Measurements from ENCODE around the gene CEP20.
"Not testable (repeated sequence)": the region's sequence is repeated elsewhere in the genome, so short reads cannot be mapped to it uniquely, and the experiment has no call there.

CEP20 gene, protein sequence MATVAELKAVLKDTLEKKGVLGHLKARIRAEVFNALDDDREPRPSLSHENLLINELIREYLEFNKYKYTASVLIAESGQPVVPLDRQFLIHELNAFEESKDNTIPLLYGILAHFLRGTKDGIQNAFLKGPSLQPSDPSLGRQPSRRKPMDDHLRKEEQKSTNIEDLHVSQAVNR

GRCh38 chr16:15888072-15888976, at the start of gene CEP20:
CEP20 (minus strand) TSS chr16:15888603; CDS start chr16:15888585, 18 bp downstream.
- peak; percentile 100 for DNase-seq (ENCODE audit: low spot score)

DNA sequence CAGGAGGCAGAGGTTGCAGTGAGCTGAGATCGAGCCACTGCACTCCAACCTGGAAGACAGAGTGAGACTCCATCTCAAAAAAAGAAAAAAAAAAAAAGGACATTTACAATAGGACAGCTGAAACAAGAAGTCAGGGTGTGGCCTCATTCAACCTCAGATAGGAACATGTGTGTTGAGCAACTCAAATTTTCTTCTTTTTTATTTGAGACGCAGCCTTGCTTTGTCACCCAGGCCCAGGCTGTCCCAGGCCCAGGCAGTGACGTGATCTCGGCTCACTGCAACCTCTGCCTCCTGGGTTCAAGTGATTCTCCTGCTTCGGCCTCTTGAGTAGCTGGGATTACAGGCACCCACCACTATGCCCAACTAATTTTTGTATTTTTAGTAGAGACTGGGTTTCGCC, 48.4 kb upstream of the CEP20 start:
- not testable (repeated sequence) for DNase-seq (ENCODE audit: low spot score)

DNA sequence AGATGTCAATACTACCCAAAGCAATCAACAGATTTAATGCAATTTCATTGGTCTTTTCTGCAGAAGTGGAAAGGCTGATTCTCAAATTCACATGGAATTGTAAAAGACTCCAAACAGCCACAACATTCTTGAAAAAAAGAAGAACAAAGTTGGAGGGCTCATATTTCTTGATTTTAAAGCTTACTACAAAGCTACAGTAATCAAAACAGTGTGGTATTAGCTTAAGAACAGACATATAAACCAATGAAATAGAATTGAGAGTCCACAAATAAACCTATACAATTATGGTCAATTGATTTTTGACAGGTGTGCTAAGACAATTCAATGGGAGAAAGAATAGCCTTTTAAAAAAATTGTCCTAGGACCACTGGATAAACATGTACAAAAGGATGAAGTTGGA, 46.6 kb upstream of the CEP20 start:
- no peak for DNase-seq (ENCODE audit: low spot score)

GRCh38 chr16:15933781-15934180, 45.4 kb upstream of the CEP20 start:
- DNase-seq (ENCODE audit: low spot score): no peak

DNA sequence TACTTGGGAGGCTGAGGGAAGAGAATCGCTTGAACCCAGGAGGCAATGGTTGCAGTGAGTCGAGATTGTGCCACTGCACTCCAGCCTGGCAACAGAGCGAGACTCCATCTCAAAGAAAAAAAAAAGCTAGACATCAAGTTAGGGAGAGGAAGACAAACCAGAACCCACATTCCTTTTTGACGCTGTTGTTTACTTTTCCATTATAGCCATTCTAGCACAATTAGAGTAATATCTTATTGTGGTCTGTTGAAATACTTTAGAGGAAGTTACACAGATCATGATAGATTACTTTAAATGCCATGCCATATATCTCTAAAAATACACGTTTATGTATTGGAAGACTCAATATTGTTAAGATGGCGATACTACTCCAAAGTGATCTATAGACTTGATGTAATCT, 44.5 kb upstream of the CEP20 start:
- no peak for DNase-seq (ENCODE audit: low spot score)

- DNase-seq (ENCODE audit: low spot score): no peak
Observed at GRCh38 chr16:15928261-15929104, 40.1 kb upstream of the CEP20 start.

DNA sequence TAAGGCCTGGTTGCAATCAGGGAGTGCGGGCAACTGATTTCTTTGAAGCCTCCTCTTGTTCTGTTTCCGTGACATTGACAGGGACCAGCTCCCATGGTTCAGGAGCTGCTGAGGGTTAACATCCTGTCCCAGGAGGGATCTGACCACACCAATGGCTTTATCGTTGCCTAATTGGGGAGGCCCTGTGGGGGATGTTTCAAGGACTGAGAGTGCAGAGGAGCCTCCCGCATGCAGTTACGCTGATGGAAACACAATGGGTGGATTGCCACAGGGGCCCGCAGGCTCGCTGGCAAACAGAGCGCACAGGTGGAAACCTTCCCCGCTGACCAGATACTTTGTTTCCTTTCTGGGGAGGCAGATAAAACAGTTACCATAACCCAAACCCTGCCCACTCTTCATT, 37.2 kb upstream of the CEP20 start:
- DNase-seq (ENCODE audit: low spot score): no peak

- no peak for DNase-seq (ENCODE audit: low spot score)
Observed at GRCh38 chr16:15924996-15925395, 36.6 kb upstream of the CEP20 start.

DNA sequence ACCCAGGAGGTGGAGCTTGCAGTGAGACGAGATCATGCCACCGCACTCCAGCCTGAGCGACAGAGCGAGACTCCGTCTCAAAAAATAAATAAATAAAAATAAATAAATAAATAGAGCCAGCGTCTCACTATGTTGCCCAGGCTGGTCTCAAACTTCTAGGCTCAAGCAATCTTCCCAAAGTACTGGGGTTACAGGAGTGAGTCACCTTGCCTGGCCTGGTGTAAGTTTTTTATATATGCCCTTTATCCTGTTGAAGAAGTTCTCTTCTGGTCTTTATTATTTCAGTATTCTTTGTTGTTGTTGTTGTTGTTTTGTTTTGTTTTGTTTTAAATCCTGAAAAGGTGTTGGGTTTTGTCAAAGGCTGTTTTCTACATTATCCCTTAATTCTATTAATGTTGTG, 30.9 kb upstream of the CEP20 start:
- no peak for DNase-seq (ENCODE audit: low spot score)

- DNase-seq (ENCODE audit: low spot score): not testable (repeated sequence)
Observed at GRCh38 chr16:15918314-15918713, 29.9 kb upstream of the CEP20 start.

DNA sequence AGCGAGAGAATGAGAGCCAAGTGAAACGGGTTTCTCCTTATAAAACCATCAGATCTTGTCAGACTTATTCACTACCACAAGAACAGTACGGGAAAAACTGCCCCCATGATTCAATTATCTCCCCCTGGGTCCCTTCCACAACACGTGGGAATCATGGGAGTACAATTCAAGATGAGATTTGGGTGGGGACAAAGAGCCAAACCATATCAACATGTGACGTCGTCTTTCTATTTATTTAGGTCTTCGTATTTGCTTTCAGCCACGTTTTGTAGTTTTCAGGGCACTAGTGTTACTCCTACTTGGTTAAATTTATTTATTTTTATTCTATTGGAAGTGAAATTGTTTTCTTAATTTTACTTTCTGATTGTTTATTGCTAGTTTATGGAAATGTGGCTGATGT, 27.9 kb upstream of the CEP20 start:
- DNase-seq (ENCODE audit: low spot score): no peak

DNA sequence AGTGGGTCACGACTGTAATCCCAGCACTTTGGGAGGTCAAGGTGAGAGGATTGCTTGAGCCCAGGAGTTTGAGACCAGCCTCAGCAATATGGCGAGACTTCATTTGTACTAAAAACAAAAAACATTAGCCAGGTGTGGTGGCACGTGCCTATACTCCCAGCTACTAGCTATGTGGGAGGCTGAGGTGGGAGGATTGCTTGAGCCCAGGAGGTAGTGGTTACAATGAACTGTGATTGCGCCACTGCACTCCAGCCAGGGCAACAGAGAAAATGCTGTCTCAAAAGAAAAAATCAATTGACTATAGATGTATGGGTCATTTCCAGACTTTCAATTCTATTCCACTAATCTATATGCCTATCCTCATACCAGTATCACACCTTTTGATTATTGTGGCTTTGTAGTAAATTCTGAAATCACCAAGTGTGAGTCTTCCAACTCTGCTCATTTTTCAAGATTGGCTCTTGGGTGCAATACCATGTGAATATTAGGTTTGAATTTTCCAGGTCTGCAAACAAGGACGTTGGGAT, 27.2 kb upstream of the CEP20 start:
- no peak for DNase-seq (ENCODE audit: low spot score)

DNA sequence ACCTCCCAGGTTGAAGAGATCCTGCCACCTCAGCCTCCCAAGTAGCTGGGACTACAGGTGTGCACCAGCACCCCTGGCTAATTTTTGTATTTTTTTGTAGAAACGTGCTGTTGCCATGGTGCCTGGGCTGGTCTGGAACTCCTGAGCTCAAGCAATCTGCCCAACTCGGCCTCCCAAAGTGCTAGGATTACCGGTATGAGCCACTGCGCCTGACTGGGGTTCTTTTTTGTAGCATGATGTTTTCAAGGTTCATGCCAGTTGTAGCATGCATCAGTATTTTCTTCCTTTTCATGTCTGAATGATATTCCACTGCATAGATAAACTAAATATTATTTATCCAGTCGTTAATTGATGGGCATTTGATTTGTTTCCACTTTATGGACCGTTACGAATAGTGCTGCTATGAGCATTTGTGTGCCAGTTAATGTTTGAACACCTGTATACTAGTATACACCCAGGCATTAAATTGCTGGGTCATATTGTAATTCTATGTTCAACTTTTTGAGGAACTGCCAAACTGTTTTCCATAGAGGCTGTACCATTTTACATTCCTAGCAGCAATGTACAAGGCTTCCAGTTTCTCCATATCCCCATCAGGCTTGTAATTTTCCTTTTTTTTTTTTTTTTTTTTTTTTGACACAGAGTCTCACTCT, 24.8 kb upstream of the CEP20 start:
- no peak for DNase-seq (ENCODE audit: low spot score)

- no peak for DNase-seq (ENCODE audit: low spot score)
Observed at GRCh38 chr16:15911198-15911597, 22.8 kb upstream of the CEP20 start.

GRCh38 chr16:15907863-15908478, 19.6 kb upstream of the CEP20 start:
- peak; percentile 29 for DNase-seq (ENCODE audit: low spot score)

DNA sequence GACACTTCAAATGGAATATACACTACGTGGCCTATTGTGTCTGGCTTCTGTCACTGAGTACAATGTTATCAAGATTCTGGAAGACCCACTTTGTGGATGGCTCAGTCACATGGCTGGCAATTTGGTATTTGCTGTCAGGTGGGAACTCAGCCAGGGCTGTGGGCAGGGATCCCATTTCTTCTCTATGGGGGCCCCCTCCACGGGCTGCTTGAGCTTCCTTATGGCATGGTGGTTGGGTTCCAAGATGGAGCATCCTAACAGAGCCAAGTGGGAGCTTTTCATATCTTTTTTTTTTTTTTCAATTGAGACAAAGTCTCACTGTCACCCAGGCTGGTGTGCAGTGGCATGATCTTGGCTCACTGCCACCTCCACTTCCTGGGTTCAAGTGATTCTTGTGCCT, 18.0 kb upstream of the CEP20 start:
- no peak for DNase-seq (ENCODE audit: low spot score)

GRCh38 chr16:15903960-15904359, 15.6 kb upstream of the CEP20 start:
- no peak for DNase-seq (ENCODE audit: low spot score)

DNA sequence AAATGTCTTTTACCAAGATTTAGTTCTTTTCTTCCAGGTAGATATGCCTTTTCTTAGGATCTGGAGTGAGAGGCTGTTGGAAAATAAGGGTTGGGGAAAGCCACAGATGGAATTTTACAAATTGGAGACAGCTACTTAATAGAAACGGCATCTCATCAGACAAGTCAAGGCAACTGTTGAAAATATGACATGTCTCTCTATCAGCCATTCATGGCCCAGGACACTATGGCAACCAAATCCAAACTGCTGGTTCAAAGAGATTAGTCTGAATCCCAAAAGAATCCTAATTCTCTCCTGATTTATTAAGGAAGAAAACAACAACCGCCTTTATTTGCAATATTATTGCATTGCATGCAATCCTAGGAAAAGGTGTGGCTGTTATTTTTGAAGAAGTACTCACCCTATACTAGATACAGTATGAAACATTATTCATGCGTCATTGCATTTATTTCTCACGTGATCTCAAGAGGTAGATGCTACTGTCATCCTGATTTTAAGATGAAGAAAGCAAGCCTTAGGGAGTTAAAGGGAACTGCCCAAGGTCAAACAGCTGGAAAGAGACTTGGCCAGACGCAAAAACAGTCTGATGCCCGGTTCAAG, 12.6 kb upstream of the CEP20 start:
- DNase-seq (ENCODE audit: low spot score): no peak

GRCh38 chr16:15900357-15900756, 12.0 kb upstream of the CEP20 start:
- DNase-seq (ENCODE audit: low spot score): no peak

- DNase-seq (ENCODE audit: low spot score): peak; percentile 66
Observed at GRCh38 chr16:15899538-15900100, 11.2 kb upstream of the CEP20 start.

DNA sequence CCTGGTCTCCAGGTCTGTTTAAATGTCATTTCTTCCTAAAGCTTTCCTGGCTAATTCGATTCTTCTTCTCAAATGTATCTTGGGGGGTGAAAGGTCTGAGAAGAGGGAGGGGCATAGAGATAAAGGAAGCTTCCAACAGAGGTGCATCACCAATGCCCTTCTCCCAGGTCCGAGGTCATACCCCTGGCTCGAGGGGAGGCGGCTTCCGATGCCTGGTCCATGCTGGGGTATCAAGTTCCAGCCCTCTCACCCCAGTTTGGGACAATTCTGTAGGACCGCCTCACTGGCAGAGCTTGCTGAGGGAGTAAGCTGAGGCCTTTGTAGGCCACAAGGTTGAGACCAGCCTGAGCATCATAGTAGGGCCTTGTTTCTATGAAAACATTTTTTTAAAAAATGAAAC, 10.3 kb upstream of the CEP20 start:
- DNase-seq (ENCODE audit: low spot score): no peak
